ENCODE measurements around the gene CHTF18.

GRCh38 chr16:817001-817906 lies 28.8 kb downstream of the CHTF18 start:
- no peak for TF ChIP-seq POLR2AphosphoS5 (IDR thresholded peaks at IDR 0.05)
- no peak for TF ChIP-seq CTCF (IDR thresholded peaks at IDR 0.05)
- TF ChIP-seq POLR2A (IDR thresholded peaks at IDR 0.05; ENCODE audit: low read depth), result no peak
- TF ChIP-seq EP300 (IDR thresholded peaks at IDR 0.05), result no peak
